Lower lobe of right lung (tissue), 2 donors: ENCODE results near the gene WDR49. TPM values are rescaled to one million over a fixed set of nuclear protein-coding genes. Genes with fewer than 3 reads are reported as not detected.

Experiments
- ATAC-seq, 2 donors: fragments of 200-7000 bp; cut with Tn5 transposase; one replicate each; pipeline ENCODE4 v1.9.1; 2020 to 2022; ENCODE audit warnings: mild to moderate bottlenecking in 2 of 2, moderate library complexity in 2 of 2
- DNase-seq: peaks from one replicate; pipeline ENCODE4 v3.0.0-alpha.2; 2020
- H3K27ac ChIP-seq: fragments of 200-600 bp; one replicate; pipeline ENCODE4 v1.8.0; 2022
- H3K27me3 ChIP-seq: fragments of 200-600 bp; one replicate; pipeline ENCODE4 v1.8.0; 2022; ENCODE audit warnings: low read depth
- H3K36me3 ChIP-seq: fragments of 200-600 bp; one replicate; pipeline ENCODE4 v1.8.0; 2022; ENCODE audit warnings: mild to moderate bottlenecking
- H3K4me1 ChIP-seq: fragments of 200-600 bp; one replicate; pipeline ENCODE4 v1.8.0; 2022
- H3K4me3 ChIP-seq: fragments of 200-600 bp; one replicate; pipeline ENCODE4 v1.8.0; 2022; ENCODE audit warnings: mild to moderate bottlenecking
- H3K9me3 ChIP-seq: fragments of 200-600 bp; one replicate; pipeline ENCODE4 v1.8.0; 2022
- intact Hi-C: fragments of 100-400 bp; cut with DNase I; formaldehyde crosslinking; loops from one replicate; pipeline ENCODE4 v1.11.0; 2022
- total RNA-seq: library from RNA; stranded (reverse); fragmentation: NEBNext Ultra II Directional; extraction: Animal tissue kit (Norgen Biotek cat#: 25700); gene quantifications from one replicate; pipeline ENCODE4 v1.2.1, GENCODE V29; 2021
- TF ChIP-seq, protein P1 (sequence below): fragments of 200-600 bp; IDR thresholded peaks from one replicate; pipeline ENCODE4 v1.8.0; 2022; ENCODE audit warnings: antibody characterized with exemption, mild to moderate bottlenecking
- donor health status: DM: no; HTN: yes; CAD: no; lungs with severe emphysema.

WDR49 gene
- total RNA-seq, 1 donor from 2014 or later: 13.9 TPM

DNA sequence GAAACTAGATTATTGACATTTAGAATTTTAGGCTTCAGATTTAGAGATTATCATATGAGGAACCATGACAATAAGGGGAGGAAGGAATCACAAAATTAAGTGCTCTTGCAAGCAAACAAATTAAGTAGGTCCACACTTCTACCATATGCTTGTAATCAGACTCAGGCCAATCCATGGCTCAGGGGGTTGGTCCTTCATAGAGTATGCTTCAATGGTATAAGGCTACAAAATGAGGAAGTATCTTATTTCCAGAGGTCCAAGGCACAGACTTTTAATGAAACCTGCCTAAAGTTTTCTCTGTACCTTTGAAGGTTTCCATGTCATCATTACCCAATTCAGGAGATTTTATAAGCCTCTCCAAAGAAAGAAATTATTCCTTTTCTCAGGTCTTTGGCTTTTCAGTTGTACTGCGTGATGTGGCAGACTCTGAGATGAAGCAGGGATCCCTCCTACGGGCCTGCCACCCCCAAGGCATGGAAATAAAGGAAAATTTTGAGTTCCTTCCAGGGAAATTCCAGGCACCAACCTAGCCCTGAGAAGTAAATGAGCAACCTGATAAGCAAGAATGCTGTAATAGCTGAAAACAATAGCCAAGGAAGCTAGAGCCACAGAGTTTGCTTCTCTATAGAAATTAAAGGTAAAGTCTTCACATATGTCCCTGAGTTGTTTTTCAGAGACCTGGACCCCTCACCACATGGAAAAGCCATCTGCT, 216.2 kb downstream of the WDR49 start:
- TF ChIP-seq, protein P1, sequence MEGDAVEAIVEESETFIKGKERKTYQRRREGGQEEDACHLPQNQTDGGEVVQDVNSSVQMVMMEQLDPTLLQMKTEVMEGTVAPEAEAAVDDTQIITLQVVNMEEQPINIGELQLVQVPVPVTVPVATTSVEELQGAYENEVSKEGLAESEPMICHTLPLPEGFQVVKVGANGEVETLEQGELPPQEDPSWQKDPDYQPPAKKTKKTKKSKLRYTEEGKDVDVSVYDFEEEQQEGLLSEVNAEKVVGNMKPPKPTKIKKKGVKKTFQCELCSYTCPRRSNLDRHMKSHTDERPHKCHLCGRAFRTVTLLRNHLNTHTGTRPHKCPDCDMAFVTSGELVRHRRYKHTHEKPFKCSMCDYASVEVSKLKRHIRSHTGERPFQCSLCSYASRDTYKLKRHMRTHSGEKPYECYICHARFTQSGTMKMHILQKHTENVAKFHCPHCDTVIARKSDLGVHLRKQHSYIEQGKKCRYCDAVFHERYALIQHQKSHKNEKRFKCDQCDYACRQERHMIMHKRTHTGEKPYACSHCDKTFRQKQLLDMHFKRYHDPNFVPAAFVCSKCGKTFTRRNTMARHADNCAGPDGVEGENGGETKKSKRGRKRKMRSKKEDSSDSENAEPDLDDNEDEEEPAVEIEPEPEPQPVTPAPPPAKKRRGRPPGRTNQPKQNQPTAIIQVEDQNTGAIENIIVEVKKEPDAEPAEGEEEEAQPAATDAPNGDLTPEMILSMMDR: no peak
- intact Hi-C loops: no loop called here
- no peaks in the 10 kb centered on the region for H3K9me3 ChIP-seq
- no peak for ATAC-seq
- no peak overlapping the region for H3K4me3 ChIP-seq
- no peaks in the 10 kb centered on the region for H3K36me3 ChIP-seq
- no peaks in the 10 kb centered on the region for H3K27me3 ChIP-seq
- H3K4me1 ChIP-seq: no peaks in the 10 kb centered on the region
- no peak for DNase-seq
- no peak overlapping the region for H3K27ac ChIP-seq

Other genes starting within 250 kb of the WDR49 start
- gene SERPINI2, start 179.9 kb downstream of the WDR49 start, total RNA-seq: 2.3 TPM
- gene PDCD10, start 81.0 kb upstream of the WDR49 start, total RNA-seq: 49.5 TPM
- gene SERPINI1, start 81.8 kb upstream of the WDR49 start, total RNA-seq: 6.7 TPM